Activated CD4-positive, alpha-beta T cell treated with anti-CD3 and anti-CD28 coated beads for 1 hour (primary cell): ENCODE measurements around the gene PUM2.

Experiments used
- DNase-seq: peaks from one replicate; pipeline ENCODE4 v3.0.0-alpha.2; 2020

The PUM2 gene

DNA sequence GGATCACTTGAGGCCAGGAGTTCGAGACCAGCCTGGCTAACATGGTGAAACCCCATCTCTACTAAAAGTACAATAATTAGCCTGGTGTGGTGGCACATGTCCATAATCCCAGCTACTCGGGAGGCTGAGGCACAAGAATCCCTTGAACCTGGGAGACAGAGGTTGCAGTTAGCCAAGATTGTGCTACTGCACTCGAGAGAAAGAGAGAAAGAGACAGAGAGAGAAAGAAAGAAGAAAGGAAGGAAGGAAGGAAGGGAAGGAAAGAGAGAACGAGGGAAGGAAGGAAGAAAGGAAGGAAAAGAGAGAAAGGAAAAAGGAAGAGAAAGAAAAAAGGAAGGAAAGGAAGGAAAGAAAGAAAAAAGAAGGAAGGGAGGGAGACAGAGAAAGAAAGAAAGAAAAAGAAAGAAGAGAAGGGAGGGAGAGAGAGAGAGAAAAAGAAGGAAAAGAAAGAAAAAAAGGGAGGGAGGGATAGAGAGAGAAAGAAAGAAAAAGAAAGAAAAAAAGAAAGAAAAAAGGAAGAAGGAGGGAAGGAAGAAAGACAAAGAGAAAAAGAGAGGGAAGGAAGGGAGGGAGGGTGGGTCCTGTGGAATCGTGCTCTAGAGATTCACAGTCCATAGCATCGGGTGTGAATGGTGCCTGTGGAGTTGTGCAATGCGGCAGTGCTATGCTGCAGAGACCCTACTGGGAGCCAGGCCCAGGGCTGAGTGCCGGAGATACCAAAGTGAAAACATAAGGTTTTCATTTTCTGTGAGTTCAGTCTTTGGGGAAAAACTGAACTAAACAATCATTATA is 121.1 kb downstream of the PUM2 start:
- no peak for DNase-seq

DNA sequence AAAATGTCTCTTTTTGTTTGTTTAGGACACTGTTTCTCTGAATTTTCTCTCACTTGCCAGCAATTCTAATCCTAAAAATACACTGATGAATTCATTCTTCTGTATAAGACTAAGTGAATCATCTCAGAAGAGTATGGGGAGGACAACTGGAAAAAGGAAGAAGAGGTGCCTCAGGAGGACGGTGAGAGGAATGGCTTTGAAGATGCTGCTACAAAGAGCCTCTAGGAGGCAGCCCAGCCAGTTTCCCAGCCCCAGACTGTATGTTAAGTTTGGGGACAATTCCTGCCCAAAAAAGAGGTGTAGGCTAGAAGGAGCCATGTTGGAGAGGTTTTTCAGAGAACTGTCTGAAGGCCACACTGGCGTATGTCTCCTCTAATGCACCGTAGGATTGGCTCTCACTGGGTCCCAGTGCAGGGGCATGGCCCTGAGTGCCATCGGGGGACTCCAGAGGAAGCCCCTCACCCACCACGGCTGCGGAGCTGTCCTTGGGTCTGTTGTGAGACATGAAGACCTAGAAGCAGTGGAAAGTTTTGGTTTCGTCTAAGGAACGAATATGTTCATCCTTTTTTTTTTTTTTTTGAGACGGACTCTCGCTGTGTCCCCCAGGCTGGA is 122.6 kb downstream of the PUM2 start:
- peak; percentile 3 for DNase-seq

- no peak for DNase-seq
Measured at GRCh38 chr2:20226152-20226545, 124.5 kb downstream of the PUM2 start.

DNA sequence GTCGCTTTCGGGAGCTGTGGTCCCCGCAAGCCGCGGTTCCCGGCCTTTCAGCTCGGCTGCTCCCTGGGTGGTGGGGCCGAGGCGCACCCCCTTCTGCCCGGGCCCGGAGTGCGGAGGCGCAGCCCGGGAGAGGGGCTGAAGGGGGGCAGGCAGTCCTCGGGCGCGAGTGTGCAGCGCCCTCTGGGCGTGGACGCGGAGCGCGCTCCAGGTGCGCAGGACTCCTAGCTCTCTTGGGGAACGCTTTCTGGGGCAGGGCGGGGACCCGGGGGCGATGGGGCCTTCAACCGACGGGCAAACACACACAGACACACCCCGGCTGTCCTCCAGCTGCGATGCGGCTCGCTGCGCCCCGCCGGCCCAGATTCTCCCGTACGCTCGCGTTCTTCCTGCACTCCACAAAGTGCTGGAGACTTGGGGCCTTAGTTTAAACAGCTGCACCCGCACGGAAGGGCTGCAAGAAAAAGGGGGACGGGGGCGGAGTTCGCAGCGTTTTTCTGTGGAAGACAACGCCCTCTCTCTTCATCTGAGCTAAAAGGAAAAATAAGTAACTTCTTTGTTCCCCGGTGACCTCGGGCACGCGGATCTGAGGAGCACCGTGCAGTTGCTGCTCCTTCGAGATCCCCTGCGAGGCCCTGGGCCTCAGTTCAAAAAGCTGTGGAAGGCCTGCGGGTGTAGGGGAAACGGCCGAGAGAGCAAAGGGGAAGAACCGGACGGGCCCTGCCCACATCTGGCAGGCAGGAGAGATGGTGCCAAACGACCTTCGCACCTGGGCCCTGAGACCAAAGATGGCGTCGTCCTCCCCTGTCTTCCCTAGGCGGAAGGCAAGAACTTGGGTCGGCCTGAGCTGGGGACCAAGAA is 125.1 kb downstream of the PUM2 start:
- no peak for DNase-seq

GRCh38 chr2:20224716-20225293 is 125.8 kb downstream of the PUM2 start, which contains the start of gene SDC1:
SDC1 (minus strand) TSS chr2:20225130; CDS start chr2:20224867, 263 bp downstream.
- no peak for DNase-seq

GRCh38 chr2:20224164-20224715 is 126.4 kb downstream of the PUM2 start:
- DNase-seq: no peak

DNA sequence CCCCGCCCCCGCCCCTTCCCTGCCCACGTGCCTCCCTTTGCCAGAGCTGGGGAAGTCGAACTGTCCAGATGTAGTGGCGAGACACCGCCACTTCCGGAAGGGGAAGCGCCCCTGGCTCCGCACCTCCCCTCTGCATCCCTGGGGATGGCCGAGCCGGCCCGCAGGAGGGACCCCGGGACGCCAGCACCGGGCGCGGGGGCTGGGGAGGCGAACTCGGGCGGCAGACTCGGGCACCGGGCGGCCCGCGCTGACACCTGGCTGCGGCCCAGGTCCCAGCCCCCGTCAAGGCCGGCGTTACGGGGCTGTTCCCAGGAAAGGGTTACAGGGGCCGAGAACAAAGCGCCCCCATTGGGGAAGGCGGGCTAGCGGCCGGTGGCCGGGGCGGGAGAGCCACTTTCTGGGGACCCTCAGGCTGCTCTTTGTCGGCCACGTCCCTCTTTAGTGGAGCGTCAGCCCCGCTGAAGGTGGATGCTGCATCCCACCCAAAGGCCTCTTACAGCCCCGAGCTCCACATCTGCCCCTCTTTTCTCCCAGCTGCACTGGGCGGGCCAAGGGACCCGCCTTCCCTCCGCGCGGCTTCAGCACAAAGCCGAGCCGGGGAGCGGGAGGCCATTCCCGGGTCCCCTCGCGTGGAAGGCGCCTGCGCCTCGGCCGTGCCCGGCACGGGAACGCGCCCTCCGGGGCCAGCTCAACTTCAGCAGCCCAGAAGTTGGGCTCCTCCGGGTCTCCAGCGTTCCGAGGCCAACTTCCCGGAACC is 127.1 kb downstream of the PUM2 start:
- DNase-seq: no peak

DNA sequence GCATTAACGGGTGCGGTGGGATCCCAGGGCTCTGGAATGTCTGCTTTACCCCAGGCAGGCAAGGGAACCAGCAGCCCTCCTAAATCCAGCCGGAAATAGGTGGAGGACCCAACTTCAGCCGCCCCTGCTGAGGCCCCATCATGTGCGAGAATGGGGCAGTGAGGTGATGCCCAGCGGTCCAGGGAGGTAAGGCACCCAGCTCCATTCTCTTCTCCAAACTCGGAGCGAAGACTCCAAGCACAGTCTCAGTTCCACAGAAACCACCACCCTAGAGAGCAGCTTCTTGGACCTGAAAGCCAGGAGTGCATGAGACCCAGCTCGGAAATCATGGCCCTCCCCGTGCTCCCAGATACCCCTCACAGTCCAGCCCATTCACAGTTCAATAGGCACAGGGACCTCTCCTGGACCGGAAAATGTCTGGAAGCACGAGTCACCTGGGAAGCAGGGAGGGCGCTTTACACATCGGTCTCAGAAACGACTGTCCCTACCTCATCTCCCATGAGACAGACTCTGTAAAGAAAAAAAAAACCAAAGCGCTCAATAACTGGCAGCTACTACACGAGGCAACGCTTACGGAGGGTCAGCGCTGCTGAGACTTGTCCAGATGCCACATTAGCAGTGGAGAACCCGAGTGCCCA is 127.8 kb downstream of the PUM2 start:
- no peak for DNase-seq

DNA sequence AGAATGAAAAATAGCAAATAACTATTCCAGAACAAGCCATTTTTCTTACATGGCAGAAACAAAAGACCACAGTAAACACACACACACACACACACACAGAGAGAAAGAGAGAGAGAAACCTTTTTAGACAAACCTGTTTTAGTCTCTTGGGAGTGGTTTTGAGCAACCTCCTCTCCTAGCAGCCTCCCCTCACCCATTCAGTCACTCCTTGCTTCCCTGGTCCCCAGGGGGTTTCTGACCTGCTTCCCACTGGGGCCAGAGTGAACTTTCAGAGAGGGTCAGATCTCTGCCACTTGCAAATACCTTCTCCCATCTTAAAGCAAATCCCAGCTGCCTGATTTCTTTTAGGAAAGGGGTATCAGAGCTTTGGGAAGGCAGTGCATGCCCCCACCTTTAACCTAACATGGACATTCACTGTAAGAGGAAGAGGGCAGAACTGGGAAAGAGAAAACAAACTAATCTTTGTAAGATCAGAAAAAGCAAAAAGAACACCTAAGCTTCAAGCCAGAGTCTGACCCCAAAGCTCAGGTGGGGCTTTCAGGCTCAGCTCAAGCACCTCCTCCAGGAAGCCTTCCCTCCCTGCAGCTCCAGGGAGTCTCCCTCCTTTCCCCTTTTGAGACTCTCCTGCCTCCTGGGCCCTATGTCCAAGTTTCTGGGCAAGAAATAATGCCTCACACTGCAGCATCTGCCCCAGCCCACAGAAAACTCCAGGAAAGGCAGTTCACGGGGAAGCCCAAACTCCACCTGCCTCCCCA is 128.5 kb downstream of the PUM2 start:
- DNase-seq: no peak

DNA sequence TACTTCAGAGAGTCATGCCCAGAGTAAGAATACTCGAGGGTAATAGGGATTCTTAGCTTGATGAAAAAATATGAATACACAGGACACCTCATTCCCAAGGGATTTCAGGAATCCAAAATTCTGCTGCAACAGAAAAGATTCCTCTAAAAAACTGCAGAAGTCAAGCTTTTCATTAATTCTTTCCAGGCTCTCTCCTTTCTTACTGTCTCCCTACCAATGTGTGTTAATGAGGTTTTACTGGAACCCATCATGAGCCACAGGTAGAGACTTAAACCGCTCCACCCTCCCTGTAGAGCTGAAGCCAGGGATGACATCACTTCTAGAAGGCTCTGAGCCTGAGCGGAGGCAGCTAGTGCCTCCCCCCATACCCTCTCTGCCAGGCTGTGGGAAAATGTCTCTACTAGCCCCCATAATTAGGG is 129.1 kb downstream of the PUM2 start:
- no peak for DNase-seq

- DNase-seq: no peak
Measured at GRCh38 chr2:20220806-20221554, 129.7 kb downstream of the PUM2 start.

- DNase-seq: no peak
Measured at GRCh38 chr2:20219763-20220380, 130.8 kb downstream of the PUM2 start.

DNA sequence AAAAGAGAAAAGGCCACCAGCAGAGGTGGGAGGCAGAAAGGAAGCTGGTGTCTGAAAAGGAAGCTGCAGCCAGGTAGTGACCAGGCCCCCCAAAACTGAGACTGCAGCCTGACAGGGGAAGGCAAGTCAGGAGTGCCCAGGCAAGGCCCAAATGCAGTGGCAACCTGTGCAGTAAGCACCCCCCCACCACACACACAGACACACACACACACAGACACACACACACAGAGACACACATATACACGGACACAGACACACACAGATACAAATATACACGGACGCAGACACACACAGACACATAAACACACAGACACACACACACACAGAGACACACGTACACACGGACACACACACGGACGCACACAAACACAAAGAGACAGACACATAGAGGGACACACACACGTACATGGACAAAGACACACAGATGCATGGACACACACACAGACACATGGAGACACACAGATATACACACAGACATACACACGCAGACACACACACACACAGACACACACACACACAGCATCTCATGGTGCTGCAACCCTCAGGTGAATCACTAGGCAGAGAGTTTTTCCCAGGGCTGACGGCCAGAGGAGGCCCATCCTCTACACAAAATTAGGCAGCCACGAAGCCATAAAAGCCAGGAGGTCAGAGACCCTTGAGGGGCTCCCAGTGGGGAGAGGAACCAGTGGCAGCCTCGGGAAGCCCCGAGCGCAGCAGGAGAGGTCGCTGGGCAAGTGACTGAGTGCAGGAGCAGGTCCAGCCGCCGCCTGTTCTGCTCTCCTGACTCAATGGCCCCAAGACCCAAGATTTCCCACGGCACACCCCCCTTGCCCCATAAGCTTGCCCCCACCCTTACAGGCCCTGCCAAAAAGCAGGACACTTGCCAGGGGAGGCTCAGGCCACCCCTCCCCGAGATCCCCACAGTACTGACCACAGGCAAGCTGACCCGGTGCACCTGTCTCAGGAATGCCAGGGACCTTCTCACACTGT is 132.0 kb downstream of the PUM2 start:
- no peak for DNase-seq

DNA sequence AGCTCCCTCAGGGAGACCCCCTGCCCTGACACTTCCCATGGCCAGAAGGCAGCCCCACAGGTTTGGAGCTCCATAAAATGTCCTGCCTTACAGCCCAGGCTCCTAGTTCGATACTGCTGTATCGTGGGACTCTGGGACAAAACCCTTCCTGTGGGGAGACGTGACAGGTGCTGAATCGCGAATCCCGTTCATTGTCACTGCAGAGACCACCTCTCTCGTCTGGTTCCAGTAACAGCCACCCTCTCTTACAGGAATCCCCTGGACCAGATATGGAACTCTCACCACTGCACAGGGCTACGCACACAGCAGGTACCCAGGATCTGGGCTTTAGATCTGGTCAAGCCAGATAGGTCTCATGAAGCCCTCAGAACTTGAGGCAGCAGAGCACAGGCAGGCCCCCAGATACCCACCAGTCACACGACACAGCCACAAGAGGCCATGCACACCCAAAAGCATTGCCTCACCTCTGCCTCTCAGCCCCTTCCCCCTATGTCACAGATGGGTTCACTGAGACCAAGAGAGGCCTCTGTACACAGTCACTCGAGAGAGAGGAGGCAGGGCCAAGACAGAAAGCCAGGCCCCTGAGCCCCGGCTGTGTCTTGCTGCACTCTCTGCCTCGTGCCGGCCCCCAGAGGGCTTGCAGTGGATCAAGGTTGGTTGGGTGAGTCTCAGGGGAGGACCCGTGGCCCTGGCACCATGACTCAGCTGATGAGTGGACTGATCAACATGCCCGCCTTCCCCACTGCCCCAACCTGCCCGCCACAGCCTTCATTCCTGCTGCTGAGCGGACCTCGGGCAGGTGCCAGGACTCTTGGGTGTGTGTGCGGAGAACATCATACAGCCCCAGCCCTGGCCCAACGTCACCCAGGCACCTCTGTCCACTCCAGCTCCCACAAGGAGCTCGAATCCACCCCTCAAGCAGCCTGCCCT is 133.3 kb downstream of the PUM2 start:
- no peak for DNase-seq

DNA sequence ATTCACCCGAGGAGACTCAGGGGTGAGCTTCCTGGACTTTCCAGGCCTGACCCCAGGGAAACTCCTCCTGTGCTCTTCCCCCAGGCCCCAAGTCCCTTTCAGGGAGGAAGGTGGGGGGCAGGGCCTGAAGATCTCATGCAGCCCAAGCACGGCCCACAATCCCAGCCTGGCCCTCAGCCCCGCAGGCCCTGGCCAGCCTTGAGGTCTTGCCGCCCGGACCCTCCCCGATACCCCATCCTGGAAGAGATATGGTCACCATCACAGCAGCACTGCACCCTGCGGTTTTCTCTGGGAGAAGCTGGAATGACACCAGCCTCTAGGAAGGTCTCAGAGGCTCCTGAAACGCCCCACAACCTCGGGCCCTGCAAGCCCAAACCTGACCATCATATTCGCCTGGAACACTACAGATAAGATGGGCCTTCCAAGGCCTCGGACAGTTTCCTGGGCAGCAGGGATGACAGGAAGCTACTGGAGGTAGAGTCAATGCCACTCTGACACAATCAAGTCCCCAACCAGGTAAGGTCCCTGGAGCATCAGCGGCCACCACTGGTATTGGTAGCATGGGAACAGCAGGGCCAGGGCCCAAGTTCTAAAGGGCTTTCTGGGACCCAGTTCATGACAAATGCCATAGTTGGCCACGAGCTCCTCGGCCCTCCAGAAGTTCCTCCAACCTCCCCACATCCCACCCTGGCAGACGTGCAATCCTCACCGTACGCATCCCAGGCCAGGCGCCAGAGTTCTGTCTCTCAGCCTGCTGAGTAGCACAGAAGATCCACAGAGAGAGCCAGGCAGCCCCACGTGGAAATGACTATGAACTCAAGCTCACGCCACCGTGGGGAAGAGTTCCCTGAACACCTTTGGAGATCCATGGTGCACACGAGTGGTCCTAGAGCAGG is 134.3 kb downstream of the PUM2 start:
- DNase-seq: no peak
